ENCODE data around the gene KSR2.

DNA sequence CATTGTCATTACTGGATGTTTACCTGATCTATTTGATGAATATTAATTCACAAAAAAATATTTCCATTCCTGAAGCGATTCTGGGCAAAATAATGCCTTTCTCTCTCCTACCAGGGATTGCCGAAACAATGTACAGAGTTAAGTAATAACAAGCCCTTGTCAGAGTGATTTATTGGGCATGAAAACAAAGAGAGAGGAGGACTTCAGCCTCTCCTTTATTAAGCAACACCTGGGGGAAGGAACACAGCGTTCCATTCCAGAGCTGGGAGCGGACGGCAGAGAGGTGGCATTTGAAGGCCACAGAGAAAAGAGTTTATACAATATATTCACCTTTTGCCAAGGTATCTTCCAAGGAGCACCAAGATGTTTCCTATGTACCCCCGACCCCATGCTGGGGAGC lies 165.8 kb downstream of the KSR2 start:
- TF ChIP-seq GABPA (IDR thresholded peaks at IDR 0.05; ENCODE audit: low read depth) (no peak), CBFB (IDR thresholded peaks at IDR 0.05; ENCODE audit: low read depth) (no peak), POLR2A (IDR thresholded peaks at IDR 0.05; ENCODE audit: low read depth, low read length) (no peak), EZH2 (IDR thresholded peaks at IDR 0.05; ENCODE audit: borderline replicate concordance, control insufficient read depth, low read depth, low read length) (no peak), RFX5 (IDR thresholded peaks at IDR 0.05; ENCODE audit: low read depth, low read length) (no peak)
- TF ChIP-seq, protein P1, sequence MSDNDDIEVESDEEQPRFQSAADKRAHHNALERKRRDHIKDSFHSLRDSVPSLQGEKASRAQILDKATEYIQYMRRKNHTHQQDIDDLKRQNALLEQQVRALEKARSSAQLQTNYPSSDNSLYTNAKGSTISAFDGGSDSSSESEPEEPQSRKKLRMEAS (IDR thresholded peaks at IDR 0.05; ENCODE audit: low read depth, low read length), result no peak
- TF ChIP-seq, protein P2, sequence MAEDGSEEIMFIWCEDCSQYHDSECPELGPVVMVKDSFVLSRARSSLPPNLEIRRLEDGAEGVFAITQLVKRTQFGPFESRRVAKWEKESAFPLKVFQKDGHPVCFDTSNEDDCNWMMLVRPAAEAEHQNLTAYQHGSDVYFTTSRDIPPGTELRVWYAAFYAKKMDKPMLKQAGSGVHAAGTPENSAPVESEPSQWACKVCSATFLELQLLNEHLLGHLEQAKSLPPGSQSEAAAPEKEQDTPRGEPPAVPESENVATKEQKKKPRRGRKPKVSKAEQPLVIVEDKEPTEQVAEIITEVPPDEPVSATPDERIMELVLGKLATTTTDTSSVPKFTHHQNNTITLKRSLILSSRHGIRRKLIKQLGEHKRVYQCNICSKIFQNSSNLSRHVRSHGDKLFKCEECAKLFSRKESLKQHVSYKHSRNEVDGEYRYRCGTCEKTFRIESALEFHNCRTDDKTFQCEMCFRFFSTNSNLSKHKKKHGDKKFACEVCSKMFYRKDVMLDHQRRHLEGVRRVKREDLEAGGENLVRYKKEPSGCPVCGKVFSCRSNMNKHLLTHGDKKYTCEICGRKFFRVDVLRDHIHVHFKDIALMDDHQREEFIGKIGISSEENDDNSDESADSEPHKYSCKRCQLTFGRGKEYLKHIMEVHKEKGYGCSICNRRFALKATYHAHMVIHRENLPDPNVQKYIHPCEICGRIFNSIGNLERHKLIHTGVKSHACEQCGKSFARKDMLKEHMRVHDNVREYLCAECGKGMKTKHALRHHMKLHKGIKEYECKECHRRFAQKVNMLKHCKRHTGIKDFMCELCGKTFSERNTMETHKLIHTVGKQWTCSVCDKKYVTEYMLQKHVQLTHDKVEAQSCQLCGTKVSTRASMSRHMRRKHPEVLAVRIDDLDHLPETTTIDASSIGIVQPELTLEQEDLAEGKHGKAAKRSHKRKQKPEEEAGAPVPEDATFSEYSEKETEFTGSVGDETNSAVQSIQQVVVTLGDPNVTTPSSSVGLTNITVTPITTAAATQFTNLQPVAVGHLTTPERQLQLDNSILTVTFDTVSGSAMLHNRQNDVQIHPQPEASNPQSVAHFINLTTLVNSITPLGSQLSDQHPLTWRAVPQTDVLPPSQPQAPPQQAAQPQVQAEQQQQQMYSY (CRISPR knock-in tag; IDR thresholded peaks at IDR 0.05), result no peak
- TF ChIP-seq, protein P3, sequence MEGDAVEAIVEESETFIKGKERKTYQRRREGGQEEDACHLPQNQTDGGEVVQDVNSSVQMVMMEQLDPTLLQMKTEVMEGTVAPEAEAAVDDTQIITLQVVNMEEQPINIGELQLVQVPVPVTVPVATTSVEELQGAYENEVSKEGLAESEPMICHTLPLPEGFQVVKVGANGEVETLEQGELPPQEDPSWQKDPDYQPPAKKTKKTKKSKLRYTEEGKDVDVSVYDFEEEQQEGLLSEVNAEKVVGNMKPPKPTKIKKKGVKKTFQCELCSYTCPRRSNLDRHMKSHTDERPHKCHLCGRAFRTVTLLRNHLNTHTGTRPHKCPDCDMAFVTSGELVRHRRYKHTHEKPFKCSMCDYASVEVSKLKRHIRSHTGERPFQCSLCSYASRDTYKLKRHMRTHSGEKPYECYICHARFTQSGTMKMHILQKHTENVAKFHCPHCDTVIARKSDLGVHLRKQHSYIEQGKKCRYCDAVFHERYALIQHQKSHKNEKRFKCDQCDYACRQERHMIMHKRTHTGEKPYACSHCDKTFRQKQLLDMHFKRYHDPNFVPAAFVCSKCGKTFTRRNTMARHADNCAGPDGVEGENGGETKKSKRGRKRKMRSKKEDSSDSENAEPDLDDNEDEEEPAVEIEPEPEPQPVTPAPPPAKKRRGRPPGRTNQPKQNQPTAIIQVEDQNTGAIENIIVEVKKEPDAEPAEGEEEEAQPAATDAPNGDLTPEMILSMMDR (IDR thresholded peaks at IDR 0.05 in 2 of 3, conservative IDR thresholded peaks at IDR 0.05 in 1 of 3; ENCODE audit: control insufficient read depth in 2 of 3, extremely low read depth in 1 of 3, insufficient read depth in 1 of 3, low read depth in 3 of 3, low read length in 3 of 3), result no peak

Measured in GM12878 (cell line).